ENCODE measurements around the gene NHSL2.

The NHSL2 gene

GRCh38 chrX:72125331-72126047, 214.8 kb downstream of the NHSL2 start:
- TF ChIP-seq CTCF (IDR thresholded peaks at IDR 0.05; ENCODE audit: insufficient read depth, low read length, missing control alignments) = no peak
- CTCF ChIA-PET = interaction anchor here (1.0 to 10.8 kb wide), 9 partner anchors 10 to 266 kb away, joined by 3 to 155 read pairs (median 6); no protein-coding TSS in a partner anchor
- POLR2A ChIA-PET = no interaction called here
- no peak for DNase-seq (ENCODE audit: low read depth, low spot score)
- no peak overlapping the region for H3K4me3 ChIP-seq (ENCODE audit: low read depth, low read length)

DNA sequence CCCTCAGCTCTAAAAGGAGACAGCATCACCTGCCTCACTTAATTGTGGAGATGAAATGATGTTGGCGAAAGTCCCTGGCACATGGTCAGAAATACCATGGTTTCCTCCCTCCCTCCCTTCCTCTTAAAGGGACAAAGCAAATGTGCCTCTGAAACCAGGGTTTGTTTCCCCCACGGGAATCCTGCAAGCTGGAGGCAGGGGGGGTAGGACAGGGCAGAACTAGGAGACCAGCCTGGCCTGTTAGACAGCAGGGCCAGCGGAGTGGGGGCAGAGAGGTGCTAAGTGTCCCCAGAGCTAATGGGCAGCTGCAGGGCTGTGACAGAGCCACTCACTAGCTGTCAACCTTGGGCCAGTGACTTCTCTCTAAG, 215.4 kb downstream of the NHSL2 start:
- no peak for DNase-seq (ENCODE audit: low read depth, low spot score)
- TF ChIP-seq CTCF (IDR thresholded peaks at IDR 0.05; ENCODE audit: insufficient read depth, low read length, missing control alignments) = no peak
- ChIA-PET CTCF (interaction anchor here (0.6 to 10.8 kb wide), 14 partner anchors 18 to 266 kb away, joined by 3 to 155 read pairs (median 5); partner anchors contain the start of gene NHSL2), POLR2A (no interaction called here)
- H3K4me3 ChIP-seq (ENCODE audit: low read depth, low read length) = no peak overlapping the region

GRCh38 chrX:72126539-72127140, 216.0 kb downstream of the NHSL2 start:
- POLR2A ChIA-PET = no interaction called here
- no peak overlapping the region for H3K4me3 ChIP-seq (ENCODE audit: low read depth, low read length)

GRCh38 chrX:72127332-72127731, 216.7 kb downstream of the NHSL2 start:
- DNase-seq (ENCODE audit: low read depth, low spot score) = no peak
- ChIA-PET POLR2A (no interaction called here), CTCF (interaction anchor here (0.8 to 10.8 kb wide), 15 partner anchors 10 to 217 kb away, joined by 3 to 155 read pairs (median 4); partner anchors contain the start of gene NHSL2)
- no peak overlapping the region for H3K4me3 ChIP-seq (ENCODE audit: low read depth, low read length)
- TF ChIP-seq CTCF (IDR thresholded peaks at IDR 0.05; ENCODE audit: insufficient read depth, low read length, missing control alignments) = no peak

More at GRCh38 chrX:72126539-72127140, 216.0 kb downstream of the NHSL2 start:
- CTCF ChIA-PET = interaction anchor here (0.6 to 10.8 kb wide), 19 partner anchors 10 to 256 kb away, joined by 3 to 155 read pairs (median 4); partner anchors contain the start of gene NHSL2
- DNase-seq (ENCODE audit: low read depth, low spot score) = peak; percentile 40
- TF ChIP-seq CTCF (IDR thresholded peaks at IDR 0.05; ENCODE audit: insufficient read depth, low read length, missing control alignments) = peak; percentile 77

DNA sequence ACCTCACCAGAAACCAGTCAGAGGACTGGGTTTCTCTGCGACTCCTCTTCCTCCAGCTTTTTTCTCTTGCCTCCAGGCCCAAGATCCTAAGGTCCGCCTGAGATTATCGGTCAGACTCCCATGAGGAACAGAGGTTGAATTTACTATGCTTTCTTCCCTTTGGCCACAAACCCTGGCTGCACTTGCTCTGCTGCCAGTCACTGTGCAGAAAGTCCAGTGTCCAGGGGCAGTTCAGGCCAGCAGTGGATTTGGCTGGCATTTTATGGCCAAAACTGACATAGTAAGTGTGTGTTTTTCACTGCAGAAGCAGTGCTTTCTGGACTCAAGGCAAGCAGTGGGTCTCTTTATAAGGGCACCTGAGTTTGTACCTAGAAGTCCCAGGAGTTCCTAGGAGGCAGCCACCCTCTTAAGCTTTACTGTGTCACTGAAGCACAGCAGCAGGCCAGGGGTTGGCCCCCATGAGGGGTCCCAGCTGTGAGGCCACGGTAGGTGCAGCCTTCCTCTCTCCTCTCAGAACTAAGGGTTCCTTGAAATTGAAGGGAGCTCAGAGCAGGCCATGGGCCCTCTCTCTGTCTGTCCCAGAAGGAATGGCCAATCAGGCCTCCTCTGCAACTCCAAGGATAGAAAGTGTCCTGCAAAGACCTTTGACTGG, 217.7 kb downstream of the NHSL2 start:
- TF ChIP-seq CTCF (IDR thresholded peaks at IDR 0.05; ENCODE audit: insufficient read depth, low read length, missing control alignments) = no peak
- ChIA-PET POLR2A (no interaction called here), CTCF (interaction anchor here (0.9 to 10.8 kb wide), 7 partner anchors 12 to 218 kb away, joined by 3 to 155 read pairs (median 12); partner anchors contain the start of gene NHSL2)
- no peak for DNase-seq (ENCODE audit: low read depth, low spot score)
- H3K4me3 ChIP-seq (ENCODE audit: low read depth, low read length) = no peak overlapping the region

DNA sequence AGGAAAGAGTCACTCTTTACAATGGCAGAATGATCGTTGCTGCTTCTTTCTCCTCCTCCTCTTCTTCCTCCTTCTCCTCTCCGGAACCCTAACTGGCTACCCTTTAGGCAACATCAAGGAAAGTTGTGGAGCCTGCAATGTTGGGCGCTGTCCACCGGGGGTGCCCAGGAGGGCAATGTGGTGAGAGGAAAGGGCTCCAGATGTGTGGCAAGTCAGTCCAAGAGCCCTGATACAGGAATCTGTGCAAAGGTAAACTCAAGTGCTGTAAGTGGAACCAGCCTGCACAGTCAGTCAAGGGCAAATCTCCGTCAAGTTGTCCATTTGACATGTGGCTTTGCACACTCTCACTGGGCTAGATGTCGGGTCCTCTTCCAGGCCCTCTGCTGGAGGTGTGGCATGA, 218.2 kb downstream of the NHSL2 start:
- H3K4me3 ChIP-seq (ENCODE audit: low read depth, low read length) = no peak overlapping the region
- ChIA-PET CTCF (interaction anchor here (3.0 to 10.8 kb wide), 4 partner anchors 100 to 219 kb away, joined by 12 to 155 read pairs (median 36); partner anchors contain the start of gene NHSL2), POLR2A (no interaction called here)
- no peak for DNase-seq (ENCODE audit: low read depth, low spot score)
- peak; percentile 35 for TF ChIP-seq CTCF (IDR thresholded peaks at IDR 0.05; ENCODE audit: insufficient read depth, low read length, missing control alignments)
